SK-N-SH (cell line): ENCODE measurements around the gene MYO16.

Source experiments
- CTCF ChIP-seq: fragments of 200-600 bp; sonication (generic); IDR thresholded peaks from 2 replicates; pipeline ENCODE4 v1.6.1; 2017; ENCODE audit warnings: antibody characterized with exemption, mild to moderate bottlenecking, moderate library complexity
- EP300 ChIP-seq, 2 experiments: IDR thresholded peaks; 2 replicates each; pipeline versions ENCODE4 v1.4.0 to v1.6.1; 2012; ENCODE audit warnings: borderline replicate concordance in 1 of 2, low read depth in 1 of 2, low read length in 1 of 2
- EZH2phosphoT487 ChIP-seq: fragments of 200-600 bp; sonication (generic); IDR thresholded peaks from 2 replicates; pipeline ENCODE4 v1.6.1; 2017; ENCODE audit warnings: low read depth, mixed run types, mild to moderate bottlenecking, antibody characterized with exemption, moderate library complexity, borderline replicate concordance
- FOXM1 ChIP-seq: IDR thresholded peaks from 2 replicates; pipeline ENCODE4 v1.4.0; 2012; ENCODE audit warnings: low read depth, mild to moderate bottlenecking
- JUND ChIP-seq: IDR thresholded peaks from 2 replicates; pipeline ENCODE4 v1.4.0; 2012
- NFIC ChIP-seq: IDR thresholded peaks from 2 replicates; pipeline ENCODE4 v1.4.0; 2012; ENCODE audit warnings: borderline replicate concordance
- POLR2AphosphoS5 ChIP-seq: IDR thresholded peaks from 2 replicates; pipeline ENCODE4 v1.6.1; 2012; ENCODE audit warnings: low read depth, low read length
- RAD21 ChIP-seq: IDR thresholded peaks from 2 replicates; pipeline ENCODE4 v1.6.1; 2012; ENCODE audit warnings: mild to moderate bottlenecking, low read length
- SMC3 ChIP-seq: IDR thresholded peaks from 2 replicates; pipeline ENCODE4 v1.6.1; 2012; ENCODE audit warnings: low read depth, low read length, improper control_type of control experiment
- TAF1 ChIP-seq: IDR thresholded peaks from 2 replicates; pipeline ENCODE4 v1.6.1; 2012; ENCODE audit warnings: low read depth, mild to moderate bottlenecking, low read length, moderate library complexity, borderline replicate concordance
- TF ChIP-seq, protein P1 (sequence below): IDR thresholded peaks from 2 replicates; pipeline ENCODE4 v1.4.0; 2012; ENCODE audit warnings: low read depth
- TF ChIP-seq, protein P2 (sequence below): fragments of 150-350 bp; IDR thresholded peaks from 2 replicates; pipeline ENCODE4 v1.6.1; 2017; ENCODE audit warnings: antibody characterized with exemption, low read length, low read depth, borderline replicate concordance

- TF ChIP-seq CTCF: no peak
- no peak for TF ChIP-seq JUND
- TF ChIP-seq, protein P1, sequence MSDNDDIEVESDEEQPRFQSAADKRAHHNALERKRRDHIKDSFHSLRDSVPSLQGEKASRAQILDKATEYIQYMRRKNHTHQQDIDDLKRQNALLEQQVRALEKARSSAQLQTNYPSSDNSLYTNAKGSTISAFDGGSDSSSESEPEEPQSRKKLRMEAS: no peak
- TF ChIP-seq POLR2AphosphoS5: no peak
- TF ChIP-seq NFIC: no peak
- no peak for TF ChIP-seq RAD21
- no peak for TF ChIP-seq TAF1
- no peak for TF ChIP-seq FOXM1
- TF ChIP-seq, protein P2, sequence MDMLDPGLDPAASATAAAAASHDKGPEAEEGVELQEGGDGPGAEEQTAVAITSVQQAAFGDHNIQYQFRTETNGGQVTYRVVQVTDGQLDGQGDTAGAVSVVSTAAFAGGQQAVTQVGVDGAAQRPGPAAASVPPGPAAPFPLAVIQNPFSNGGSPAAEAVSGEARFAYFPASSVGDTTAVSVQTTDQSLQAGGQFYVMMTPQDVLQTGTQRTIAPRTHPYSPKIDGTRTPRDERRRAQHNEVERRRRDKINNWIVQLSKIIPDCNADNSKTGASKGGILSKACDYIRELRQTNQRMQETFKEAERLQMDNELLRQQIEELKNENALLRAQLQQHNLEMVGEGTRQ: no peak
- no peak for TF ChIP-seq EP300 (IDR thresholded peaks at IDR 0.05; ENCODE audit: borderline replicate concordance in 1 of 2, low read depth in 1 of 2, low read length in 1 of 2)
- TF ChIP-seq SMC3: no peak
- TF ChIP-seq EZH2phosphoT487: no peak
Measured at GRCh38 chr13:109200556-109200955, 571.1 kb downstream of the MYO16 start.
